Measurements from ENCODE around the gene UGDH.
"Not testable (repeated sequence)": the region's sequence is repeated elsewhere in the genome, so short reads cannot be mapped to it uniquely, and the experiment has no call there.

UGDH gene

GRCh38 chr4:39527296-39528060 lies at the start of gene UGDH:
Gene UGDH (minus strand): TSS chr4:39527439. CDS start chr4:39521512, 5,927 bp downstream.
- peak; percentile 93 to 94 for DNase-seq

DNA sequence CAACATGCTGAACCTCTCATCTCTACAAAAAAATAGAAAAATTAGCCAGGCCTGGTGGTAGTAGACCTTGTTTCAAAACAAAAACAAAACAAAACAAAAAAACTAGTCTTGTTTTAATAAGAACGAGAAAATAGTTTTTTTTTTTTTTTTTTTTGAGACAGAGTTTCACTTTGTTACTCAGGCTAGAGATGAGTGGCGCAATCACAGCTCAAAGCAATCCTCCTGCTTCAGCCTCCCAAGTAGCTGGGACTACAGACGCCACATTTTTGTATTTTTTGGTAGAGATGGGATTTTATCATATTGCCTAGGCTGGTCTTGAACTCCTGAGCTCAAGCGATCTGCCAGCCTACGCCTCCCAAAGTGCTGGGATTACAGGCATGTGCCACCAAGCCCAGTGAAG lies 47.7 kb upstream of the UGDH start:
- no peak for DNase-seq

DNA sequence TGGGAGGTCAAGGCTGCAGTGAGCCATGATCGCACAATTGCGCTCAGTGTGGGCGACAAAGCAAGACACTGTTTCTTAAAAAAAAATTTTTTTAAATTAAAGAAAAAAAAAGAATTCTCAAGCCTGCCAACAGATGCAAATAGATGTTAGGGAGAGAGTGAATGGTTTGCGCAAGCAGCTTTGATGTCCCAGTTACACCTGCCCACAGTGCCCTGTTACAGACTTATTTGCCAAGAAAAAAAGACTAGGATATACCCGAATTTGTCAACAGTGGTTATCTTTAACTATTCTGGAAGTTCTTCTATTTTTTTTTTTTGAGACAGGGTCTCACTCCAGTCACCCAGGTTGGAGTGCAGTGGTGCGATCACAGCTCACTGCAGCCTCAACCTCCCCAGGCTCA lies 44.3 kb upstream of the UGDH start:
- no peak for DNase-seq

GRCh38 chr4:39571054-39571453 lies 43.8 kb upstream of the UGDH start:
- no peak for DNase-seq

DNA sequence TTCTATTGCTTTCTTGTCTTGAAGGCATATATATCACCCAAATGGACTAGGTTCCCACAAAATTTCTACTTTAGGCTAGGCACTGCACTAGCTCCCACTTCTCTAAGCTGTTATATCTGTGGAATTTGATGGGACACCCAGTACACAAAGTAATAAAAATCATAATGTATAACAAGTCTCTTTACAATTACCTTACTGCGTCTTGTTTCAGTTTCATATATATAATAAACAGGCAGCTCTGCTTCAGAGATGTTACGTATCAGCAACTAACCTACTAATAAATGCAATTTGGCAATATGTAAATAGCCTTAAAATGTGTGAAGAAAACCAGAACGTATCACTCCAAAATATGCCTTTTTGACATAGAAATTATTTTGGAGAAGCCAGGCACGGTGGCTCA lies 42.0 kb upstream of the UGDH start:
- no peak for DNase-seq

GRCh38 chr4:39568805-39569204 lies 41.6 kb upstream of the UGDH start:
- DNase-seq = no peak

GRCh38 chr4:39565878-39566600 lies 38.8 kb upstream of the UGDH start:
- DNase-seq = peak; percentile 45 to 76

- DNase-seq = no peak
Measured at GRCh38 chr4:39563346-39563847, 36.2 kb upstream of the UGDH start.

DNA sequence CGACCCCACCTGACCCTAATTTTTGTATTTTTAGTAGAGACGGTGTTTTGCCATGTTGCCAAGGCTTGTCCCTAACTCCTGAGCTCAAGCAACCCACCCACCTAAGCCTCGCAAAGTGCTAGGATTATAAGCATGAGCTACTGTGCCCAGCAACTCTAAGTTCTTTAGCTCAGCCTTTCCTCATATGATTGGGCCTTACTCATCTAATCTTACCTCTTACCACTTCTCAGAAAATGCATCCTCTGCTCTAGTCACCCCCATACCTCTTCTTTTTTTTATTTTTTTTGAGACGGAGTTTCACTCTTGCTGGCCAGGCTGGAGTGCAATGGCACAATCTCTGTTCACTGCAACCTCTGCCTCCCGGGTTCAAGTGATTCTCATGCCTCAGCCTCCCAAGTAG lies 35.6 kb upstream of the UGDH start:
- DNase-seq = no peak

DNA sequence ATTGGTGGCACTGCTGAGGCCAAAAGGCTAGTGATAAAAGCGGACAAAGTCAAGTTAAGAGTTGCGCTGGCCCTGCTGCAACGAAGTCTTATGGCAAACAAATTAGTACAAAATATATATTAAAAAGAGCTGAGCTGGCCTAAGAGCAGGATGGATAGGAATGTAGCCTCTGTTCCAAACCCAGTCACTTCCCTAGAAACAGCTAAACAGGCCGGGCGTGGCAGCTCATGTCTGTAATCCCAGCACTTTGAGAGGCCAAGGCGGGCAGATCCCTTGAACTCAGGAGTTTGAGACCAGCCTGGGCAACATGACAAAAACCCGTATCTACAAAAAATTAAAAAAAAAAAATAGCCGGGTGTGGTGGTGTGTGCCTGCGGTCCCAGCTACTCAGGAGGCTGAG lies 32.4 kb upstream of the UGDH start:
- no peak for DNase-seq

DNA sequence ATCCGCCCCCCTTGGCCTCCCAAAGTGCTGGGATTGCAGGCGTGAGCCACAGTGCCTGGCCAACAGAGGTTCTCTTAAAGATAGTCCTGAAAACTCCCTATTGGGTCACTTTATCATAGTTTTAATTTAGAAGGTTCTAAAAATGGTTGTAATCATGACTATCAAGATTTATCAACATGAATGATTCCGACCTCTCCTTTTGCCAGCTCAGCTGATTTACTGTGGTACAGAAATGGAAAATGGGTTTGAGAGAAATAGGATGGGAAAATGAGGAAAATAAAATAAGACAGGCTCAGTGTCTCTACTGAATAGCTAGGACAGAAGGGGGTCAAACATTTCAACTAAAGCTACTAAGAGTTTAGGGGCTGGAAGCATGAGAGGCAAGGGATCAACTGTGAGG lies 28.2 kb upstream of the UGDH start:
- no peak for DNase-seq

DNA sequence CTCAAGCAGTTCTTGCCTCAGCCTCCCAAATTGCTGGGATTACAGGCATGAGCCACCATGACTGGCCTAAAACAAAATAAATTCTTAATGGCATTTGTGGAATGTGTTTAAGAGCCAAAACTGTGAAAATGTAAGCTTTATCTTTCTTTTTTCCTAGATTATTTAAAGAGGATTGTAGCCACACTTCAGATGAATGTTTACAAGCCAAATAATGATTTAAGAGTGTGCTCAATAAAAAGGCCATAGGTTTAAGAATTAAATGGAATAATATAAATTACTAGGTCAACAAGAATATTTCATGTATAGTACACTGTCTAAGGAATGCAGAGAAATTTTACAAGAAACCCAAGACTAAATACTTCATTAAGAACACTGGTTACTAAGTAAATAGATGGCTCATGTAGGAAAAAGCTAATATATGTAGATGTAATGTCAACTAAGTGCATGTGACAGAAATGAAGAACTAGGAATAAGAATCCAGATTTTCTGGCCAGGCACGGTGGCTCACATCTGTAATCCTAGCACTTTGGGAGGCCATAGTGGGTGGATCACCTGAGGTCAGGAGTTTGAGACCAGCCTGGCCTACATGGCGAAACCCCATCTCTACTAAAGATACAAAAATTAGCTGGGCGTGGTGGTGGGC lies 21.3 kb upstream of the UGDH start:
- DNase-seq = no peak

DNA sequence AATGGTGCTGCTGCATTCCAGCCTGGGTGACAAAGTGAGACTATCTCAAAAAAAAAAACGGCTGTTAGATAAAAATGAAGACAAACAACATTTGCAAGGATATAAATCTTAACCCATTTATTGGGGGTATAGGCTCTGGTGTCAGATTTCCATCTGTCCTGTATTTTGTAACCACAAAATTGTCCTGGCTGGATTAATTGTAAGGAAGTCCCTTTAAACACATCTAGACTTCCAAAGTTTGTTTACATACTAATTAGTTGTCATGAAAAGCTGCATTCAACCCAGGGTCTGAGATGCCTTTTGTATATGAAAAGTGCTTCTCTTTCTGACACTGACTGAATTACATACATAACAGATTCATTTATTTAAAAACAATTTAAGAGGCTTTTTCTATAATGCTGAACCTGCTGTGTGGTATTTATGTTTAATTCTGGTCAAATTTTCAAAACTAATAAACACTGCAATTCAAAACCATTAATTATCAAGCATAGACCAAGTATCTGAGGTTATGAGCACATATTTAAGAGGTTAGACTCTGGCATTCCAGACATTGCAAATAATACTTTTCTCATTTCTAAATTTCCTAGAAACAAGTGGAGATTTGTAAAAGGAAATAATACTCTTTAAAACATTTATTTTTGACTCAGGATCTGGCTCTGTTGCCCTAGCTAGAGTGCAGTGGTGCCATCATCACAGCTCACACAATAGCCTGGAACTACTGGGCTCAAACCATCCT lies 17.5 kb upstream of the UGDH start:
- DNase-seq = no peak

- not testable (repeated sequence) for DNase-seq
Measured at GRCh38 chr4:39544080-39544479, 16.8 kb upstream of the UGDH start.

GRCh38 chr4:39543034-39543433 lies 15.8 kb upstream of the UGDH start:
- DNase-seq = no peak

- no peak for DNase-seq
Measured at GRCh38 chr4:39542611-39543012, 15.4 kb upstream of the UGDH start.

DNA sequence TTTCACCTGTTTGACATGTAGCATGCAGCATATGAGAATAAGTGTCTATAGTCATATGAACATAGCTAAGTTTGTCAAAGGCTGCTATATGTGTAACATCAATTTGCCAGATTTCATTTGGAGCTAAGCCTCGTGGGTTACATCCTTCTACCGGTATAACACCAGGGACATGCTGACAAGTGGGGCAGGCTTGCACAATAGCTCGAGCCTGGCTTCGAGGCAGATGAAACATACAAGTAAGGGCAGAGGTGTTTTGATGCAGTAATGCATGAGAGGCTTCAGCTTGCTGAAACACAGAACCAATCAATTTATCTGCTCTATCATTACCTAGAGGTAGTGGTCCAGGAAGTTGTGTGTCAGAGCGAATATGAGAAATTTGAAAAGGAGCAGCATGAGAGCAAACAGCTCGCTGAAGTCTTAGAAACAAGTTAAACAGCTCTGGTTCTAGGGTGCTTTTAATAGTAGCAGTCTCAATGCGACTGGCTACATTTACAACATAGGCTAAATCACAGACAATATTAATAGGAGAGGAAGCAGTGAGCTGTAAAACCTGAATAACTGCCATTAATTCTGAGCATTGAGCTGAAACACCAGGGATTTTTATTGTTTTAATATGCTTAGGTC lies 14.9 kb upstream of the UGDH start:
- no peak for DNase-seq

DNA sequence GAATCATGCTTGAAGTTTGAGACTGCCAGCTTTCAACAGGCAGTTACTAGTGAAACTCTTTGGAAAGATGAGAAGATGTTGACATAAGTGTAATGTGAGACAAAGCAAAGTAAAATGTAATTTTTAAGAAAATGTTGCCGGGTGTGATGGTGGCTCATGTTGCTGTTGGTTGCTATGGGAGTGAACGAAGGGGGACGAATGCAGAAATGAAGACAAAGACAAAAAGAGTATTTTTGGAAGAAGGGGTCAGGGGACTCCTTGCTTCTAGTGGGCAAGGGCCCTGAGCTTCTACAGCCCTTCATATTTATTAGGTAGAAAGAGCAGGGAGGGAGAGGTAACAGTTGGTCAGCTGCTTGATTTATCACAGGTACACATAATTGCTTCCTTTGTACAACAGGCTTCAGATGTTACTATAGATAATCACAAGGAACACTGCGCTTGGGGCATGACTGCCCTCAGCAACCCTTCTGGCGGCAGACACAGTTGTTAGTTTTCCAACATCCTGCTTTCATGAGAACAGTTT lies 11.9 kb upstream of the UGDH start:
- DNase-seq = no peak

DNA sequence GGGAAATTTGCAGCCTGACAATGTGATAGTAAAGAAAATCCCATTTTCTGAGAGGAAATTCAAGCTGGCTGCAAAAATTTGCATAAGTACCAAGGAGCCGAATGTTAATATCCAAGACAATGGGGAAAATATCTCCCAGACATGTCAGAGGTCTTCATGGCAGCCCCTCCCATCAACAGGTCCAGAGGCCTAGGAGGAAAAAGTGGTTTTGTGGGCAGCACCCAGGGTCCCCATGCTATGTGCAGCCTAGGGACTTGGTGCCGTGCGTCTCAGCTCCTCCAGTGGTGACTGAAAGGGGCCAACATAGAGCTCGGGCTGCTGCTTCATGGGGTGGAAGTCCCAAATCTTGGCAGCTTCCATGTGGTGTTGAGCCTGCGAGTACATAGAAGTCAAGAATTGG lies 6.3 kb upstream of the UGDH start:
- no peak for DNase-seq

- DNase-seq = not testable (repeated sequence)
Measured at GRCh38 chr4:39532237-39532636, 5.0 kb upstream of the UGDH start.

- no peak for DNase-seq
Measured at GRCh38 chr4:39530682-39531081, 3.4 kb upstream of the UGDH start.

GRCh38 chr4:39529534-39529933 lies 2.3 kb upstream of the UGDH start:
- DNase-seq = no peak
